Activated gamma-delta T cell treated with anti-CD3 and anti-CD28 coated beads, Interleukin-2, amount 50 U/mL, for 16 hours (primary cell): ENCODE results near the gene RAI14.

ENCODE experiments used
- DNase-seq: peaks from one replicate; pipeline ENCODE4 v3.0.0-alpha.2; 2020; ENCODE audit warnings: low read depth

RAI14 gene

DNA sequence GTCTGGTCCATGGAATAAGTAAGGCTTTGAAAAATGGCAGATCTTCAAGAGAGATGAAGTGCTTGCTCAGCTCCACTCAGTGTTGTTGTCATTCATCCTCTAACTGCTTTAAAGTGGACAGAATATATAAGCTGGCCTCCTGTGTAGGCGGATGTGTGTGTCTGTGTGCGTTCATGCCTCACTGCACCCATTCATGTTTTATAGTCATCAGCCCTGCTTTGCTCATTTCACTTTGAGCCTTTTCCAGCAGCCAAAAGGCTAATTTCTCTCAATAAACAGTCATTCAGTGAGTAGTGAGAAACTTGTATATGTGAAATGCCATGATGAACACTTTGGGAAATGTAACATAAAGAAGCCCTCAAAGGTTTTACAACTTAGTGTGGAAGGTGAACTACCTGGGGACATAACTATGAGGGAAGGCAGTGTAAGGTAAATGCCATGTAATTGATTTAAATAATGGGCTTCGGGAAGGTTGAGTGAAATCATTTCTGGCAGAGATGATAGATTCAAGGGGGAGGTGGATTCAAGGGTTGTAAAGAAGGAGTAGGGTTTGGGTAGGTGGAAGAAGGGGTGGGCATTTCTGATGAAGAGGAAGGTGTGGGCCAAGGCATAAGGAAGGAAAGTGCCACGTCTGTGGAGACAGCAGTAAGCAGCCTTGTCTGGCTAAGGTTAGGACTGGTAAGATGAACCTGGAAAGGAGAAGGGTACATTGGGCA is 198.5 kb downstream of the RAI14 start:
- no peak for DNase-seq

DNA sequence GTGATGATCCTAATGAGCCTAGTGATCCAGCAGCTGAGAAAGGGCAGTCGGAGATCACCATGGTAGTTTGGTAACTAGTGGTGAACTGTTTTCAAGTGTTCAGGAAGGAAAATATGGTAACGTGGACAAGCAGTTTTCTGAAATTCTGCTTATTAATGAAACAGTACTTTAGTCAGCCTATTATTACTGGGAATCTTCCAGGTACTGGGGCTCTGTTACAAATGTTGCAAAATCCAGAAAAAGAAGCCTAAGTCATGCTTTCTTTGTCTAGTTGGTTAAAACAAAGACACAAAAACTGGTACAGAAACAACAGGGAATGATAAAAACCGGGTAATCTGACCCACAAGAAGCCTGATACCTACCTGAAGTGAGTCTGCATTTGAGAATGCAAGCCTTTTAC is 201.0 kb downstream of the RAI14 start:
- DNase-seq, result no peak

DNA sequence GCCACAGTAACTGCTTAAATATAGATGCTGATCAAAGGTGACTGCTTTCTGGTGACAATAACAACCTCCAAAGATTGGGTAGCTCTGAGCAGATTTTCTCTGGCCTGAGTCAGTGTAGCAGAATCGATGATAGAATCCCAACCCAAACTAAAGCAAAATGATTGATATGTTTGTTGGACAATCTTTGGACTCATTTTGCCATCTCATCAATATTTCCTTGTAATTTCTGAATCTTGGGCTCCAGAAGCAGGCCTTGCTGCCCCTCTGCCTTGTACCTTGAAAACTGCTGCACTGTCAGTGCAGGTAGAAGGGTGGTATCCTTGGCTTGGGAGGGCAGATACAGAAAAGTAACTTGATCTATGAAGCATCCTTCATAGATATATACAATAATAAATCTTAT is 201.8 kb downstream of the RAI14 start:
- no peak for DNase-seq

DNA sequence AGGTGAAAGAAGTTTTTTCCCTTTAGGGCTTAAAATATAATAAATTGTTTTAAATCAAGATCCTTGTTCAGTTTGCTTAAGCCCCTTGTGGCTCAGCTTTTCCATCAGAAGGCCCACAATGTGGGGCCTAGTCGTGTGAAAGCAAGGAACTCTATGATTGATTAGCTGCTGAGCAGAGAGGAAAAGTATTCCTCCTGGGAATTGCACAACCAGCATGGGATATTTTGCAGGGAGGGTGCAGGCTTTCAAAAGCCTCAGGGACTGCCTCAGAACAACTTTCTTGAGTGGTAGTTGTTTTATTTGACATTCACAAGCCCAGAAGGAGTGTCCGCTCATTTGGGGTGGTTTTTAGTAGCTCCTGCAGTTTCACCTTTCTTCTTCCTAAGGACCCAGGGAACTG is 202.7 kb downstream of the RAI14 start:
- no peak for DNase-seq

DNA sequence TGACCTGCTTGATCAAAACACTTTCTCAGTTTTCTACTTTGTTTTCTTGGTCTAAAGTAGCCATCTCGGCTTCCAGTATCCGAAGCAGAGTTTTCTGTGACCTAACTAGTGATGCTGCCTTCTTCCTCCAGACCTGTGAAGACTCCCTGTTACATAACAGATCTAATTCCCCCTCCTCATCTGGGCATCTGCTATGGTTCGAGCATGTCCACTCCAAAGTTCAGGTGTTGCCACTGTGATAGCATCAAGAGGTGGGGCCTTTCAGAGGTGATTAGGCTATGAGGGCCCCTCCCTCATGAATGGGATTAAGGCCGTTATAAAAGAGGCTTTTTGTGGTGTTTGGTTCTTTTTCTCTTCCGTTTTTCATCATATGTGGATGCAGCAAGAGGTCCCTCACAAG is 203.1 kb downstream of the RAI14 start:
- DNase-seq, result no peak

DNA sequence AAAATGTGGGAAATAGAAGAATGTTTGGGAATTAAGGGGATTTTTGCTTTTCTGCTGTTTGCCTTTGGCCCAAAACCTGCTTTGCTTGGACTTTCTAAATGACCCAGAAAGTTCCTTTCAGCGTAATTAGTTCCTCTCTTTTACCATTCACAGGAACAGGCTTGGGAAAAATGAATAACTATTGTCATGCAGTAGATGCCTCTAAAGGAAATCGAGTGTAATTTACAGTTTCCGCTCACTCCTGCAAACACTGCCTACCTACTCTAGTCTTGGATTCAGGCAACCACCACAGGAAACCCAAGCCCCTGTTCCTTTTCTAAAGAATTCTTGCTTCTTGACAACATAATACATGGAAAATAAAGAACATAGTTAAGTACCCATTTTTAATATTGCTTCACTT is 207.8 kb downstream of the RAI14 start:
- DNase-seq, result no peak

DNA sequence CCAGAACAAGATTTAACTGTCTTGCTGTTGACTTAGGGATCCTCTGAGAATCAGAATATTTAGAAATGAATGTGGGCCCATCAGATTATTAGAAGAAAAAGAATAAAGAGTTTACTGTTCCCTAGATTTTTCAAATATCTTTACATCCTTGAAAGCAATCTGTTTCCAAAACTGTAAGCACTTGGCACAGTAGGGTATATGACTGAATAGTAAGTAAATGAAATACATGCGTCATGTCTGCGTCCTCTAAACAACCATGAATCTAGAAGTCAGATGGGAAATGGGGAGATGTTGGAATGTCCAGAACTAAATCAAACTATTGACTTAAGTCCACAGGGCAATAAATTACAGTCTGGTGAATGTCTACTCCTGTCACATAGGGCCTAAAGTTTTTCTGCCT is 209.0 kb downstream of the RAI14 start:
- no peak for DNase-seq

DNA sequence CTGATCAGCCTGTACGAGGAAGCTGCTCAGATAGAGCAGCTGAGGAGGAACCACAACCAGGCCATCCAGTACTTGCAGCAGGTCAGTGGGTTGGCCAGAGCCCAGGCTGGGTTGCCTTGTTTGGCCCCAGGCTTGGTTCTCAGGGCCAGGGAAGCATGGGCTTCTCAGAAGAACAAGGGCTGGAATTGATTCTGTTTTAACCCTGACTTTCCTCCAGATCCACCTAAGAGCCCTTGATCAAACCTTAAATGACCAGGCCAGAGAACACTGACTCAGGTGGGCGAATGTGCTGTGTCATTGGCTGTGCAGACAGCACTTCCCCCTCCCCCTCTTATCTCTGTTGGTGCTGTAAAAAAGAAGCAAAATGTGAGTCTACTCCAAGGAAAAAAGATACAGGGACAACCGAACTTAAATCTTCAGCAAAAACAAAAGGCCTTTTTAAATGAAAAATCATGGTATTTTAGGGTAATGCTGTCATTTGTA is 210.9 kb downstream of the RAI14 start:
- no peak for DNase-seq

DNA sequence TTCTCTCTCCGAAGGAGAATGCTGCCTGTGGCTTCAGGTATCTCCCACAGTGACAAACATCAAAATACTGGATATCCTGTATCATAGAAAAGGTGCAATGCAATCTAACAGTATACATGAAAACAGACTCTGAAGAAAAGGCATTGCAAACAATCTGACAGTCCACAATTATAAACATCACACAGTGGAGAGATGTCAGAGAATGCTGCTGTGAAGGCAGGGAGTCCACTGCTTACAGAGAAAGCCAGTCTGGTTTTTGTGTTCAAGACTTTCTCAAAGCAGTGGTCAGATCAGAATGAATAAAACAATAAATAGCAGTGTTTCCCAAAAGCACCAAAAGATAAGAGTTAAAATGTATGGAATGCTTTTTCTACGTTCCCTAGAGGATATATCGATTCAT is 211.5 kb downstream of the RAI14 start:
- DNase-seq, result no peak

DNA sequence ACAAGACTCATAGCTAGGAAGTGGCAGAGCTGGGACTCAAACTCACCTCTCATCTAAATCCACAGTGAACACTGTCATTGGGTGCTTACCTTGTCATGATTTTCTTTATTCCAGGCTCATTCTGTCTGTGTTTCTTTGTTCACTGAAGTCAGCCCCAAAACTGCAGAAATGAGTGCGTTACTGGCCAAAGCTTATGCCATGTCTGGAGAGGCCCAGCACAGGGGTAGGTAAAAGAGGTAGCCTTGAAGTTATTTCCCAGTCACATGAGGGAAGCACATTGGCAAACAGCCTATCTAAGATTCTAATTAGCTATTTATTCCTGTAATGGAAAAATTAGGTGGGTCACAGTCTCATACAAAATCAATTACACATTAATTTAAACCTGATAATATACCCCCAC is 212.7 kb downstream of the RAI14 start:
- no peak for DNase-seq

DNA sequence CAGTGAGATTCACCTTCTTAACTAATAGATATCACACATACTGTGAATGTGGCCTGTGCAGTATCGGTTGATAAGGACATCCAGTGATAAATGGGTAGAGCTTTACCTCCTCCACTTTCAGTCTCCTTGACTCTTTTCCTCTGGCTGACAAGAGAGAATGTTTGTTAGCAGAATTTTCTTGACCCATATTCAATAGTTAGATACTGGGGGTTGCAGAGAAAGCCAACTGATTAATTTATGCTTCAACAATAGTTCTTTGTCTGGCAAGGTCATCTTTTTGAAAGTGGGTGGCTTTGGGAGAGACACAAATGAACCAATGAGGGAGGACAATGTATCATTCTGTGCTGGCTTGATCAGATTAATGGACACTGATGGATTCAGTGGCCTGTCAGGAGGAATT is 213.1 kb downstream of the RAI14 start:
- no peak for DNase-seq

DNA sequence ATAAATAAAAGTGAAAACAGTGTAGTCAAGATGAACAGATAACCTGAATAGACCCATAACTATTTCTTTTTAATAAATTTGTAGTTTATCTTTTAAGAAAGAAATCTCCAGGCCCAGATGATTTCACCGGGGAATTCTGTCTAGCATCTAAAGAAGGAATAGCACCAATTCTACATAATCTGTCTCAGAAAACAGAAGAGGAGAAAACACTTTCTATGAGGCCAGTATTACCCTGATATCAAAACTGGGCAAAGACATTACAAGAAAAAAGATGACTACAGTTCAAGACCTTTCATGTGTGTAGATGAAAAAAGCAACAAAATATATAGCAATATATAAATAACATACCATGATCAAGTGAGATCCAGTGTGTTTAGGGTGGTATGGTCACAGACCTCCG is 214.3 kb downstream of the RAI14 start:
- DNase-seq, result no peak

DNA sequence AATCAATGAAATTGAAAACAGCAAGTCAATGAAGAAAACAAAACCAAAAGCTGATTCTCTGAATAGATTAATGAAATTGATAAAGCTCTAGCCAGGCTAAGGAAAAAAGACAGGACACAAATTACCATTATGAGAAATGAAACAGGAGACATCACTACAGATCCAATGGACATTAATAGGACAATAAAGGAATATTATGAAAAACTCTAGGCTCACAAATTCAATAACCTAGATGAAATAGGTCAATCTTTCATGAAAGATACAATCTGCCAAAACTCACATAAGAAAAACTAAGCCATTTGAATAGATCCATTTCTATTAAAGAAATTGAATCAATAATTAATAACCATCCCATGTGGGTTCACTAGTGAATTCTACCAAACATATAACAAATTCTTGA is 220.1 kb downstream of the RAI14 start:
- DNase-seq, result no peak

DNA sequence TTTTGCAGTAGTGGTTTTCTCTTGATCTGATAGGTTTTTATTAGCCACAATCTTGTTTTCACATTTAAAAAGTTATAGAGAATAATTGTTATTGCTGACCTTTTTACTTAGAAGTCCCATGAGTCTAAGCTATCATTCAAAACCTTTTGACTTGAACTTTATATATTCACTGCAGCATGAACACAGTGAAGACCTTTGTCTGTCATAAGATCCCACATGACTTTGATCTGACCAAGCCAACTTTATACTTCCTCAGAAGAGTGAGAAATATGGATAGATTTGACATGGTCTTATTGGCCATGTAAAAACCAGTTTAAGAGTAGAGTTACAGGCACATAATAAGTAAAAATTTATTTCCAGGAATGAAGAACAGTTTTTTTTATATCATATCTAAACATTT is 225.1 kb downstream of the RAI14 start:
- DNase-seq, result no peak
